ENCODE results near the gene SUPT3H. TPM values are rescaled to one million over a fixed set of nuclear protein-coding genes. Genes with fewer than 3 reads are reported as not detected.

SUPT3H gene
- total RNA-seq, 1 donor = 4.7 TPM

DNA sequence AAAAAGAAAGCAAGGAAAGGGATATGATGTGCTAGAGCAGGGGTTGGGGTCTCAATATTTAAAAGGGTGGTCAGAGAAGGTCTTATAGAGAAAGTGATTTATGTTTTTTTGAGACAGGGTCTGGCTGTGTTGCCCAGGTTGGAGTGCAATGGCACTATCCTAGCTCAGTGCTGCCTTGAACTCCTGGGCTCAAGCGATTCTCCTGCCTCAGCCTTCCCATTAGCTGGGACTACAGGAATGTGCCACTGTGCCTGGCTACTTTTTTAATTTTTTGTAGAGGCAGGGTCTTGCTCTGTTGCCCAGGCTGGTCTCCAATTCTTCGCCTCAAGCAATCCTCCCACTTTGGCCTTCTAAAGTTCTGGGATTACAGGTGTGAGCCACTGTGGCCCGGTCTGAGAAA is 557.0 kb downstream of the SUPT3H start:
- no peak for TF ChIP-seq CTCF (IDR thresholded peaks at IDR 0.05; ENCODE audit: extremely low read depth, low read depth, low read length)
- Histone ChIP-seq H2AFZ (ENCODE audit: low read length) (no peak overlapping the region), H3K27me3 (ENCODE audit: insufficient read depth, low read length) (no peaks in the 10 kb centered on the region), H3K79me2 (ENCODE audit: insufficient read depth, low read length) (no peaks in the 10 kb centered on the region), H3K36me3 (ENCODE audit: insufficient read depth, low read length) (no peaks in the 10 kb centered on the region), H3K9me3 (ENCODE audit: low read depth, low read length) (no peaks in the 10 kb centered on the region), H3K4me2 (ENCODE audit: insufficient read depth, low read length) (no peak overlapping the region), H3K4me3 (ENCODE audit: insufficient read depth, low read length) (no peak overlapping the region), H3K27ac (ENCODE audit: low read depth, low read length) (no peak overlapping the region), H4K20me1 (ENCODE audit: insufficient read depth, low read length) (no peaks in the 10 kb centered on the region), H3K4me1 (ENCODE audit: insufficient read depth, low read length) (no peaks in the 10 kb centered on the region)
- no peak for DNase-seq (ENCODE audit: insufficient read length, low spot score, missing footprints)

- H3K27me3 ChIP-seq (ENCODE audit: insufficient read depth, low read length) = no peaks in the 10 kb centered on the region
- H3K4me1 ChIP-seq (ENCODE audit: insufficient read depth, low read length) = no peaks in the 10 kb centered on the region
- H4K20me1 ChIP-seq (ENCODE audit: insufficient read depth, low read length) = no peaks in the 10 kb centered on the region
- H3K4me3 ChIP-seq (ENCODE audit: insufficient read depth, low read length) = no peak overlapping the region
- no peak overlapping the region for H3K27ac ChIP-seq (ENCODE audit: low read depth, low read length)
- H3K4me2 ChIP-seq (ENCODE audit: insufficient read depth, low read length) = no peak overlapping the region
- TF ChIP-seq CTCF (IDR thresholded peaks at IDR 0.05; ENCODE audit: extremely low read depth, low read depth, low read length) = no peak
- no peaks in the 10 kb centered on the region for H3K36me3 ChIP-seq (ENCODE audit: insufficient read depth, low read length)
- no peaks in the 10 kb centered on the region for H3K79me2 ChIP-seq (ENCODE audit: insufficient read depth, low read length)
- no peaks in the 10 kb centered on the region for H3K9me3 ChIP-seq (ENCODE audit: low read depth, low read length)
- DNase-seq (ENCODE audit: insufficient read length, low spot score, missing footprints) = no peak
- no peak overlapping the region for H2AFZ ChIP-seq (ENCODE audit: low read length)
Observed at GRCh38 chr6:44820321-44820720, 557.4 kb downstream of the SUPT3H start.

GRCh38 chr6:44811456-44811855 is 566.3 kb downstream of the SUPT3H start:
- H3K4me2 ChIP-seq (ENCODE audit: insufficient read depth, low read length) = no peak overlapping the region
- DNase-seq (ENCODE audit: insufficient read length, low spot score, missing footprints) = no peak
- H3K9me3 ChIP-seq (ENCODE audit: low read depth, low read length) = no peaks in the 10 kb centered on the region
- H2AFZ ChIP-seq (ENCODE audit: low read length) = no peak overlapping the region
- H3K4me1 ChIP-seq (ENCODE audit: insufficient read depth, low read length) = no peaks in the 10 kb centered on the region
- H3K4me3 ChIP-seq (ENCODE audit: insufficient read depth, low read length) = no peak overlapping the region
- no peaks in the 10 kb centered on the region for H3K79me2 ChIP-seq (ENCODE audit: insufficient read depth, low read length)
- H4K20me1 ChIP-seq (ENCODE audit: insufficient read depth, low read length) = no peaks in the 10 kb centered on the region
- no peaks in the 10 kb centered on the region for H3K36me3 ChIP-seq (ENCODE audit: insufficient read depth, low read length)
- H3K27ac ChIP-seq (ENCODE audit: low read depth, low read length) = no peak overlapping the region
- H3K27me3 ChIP-seq (ENCODE audit: insufficient read depth, low read length) = no peaks in the 10 kb centered on the region
- TF ChIP-seq CTCF (IDR thresholded peaks at IDR 0.05; ENCODE audit: extremely low read depth, low read depth, low read length) = no peak

GRCh38 chr6:44809258-44809657 is 568.5 kb downstream of the SUPT3H start:
- Histone ChIP-seq H2AFZ (ENCODE audit: low read length) (no peak overlapping the region), H3K4me3 (ENCODE audit: insufficient read depth, low read length) (no peak overlapping the region), H3K4me2 (ENCODE audit: insufficient read depth, low read length) (no peak overlapping the region), H3K36me3 (ENCODE audit: insufficient read depth, low read length) (no peaks in the 10 kb centered on the region), H3K27me3 (ENCODE audit: insufficient read depth, low read length) (no peaks in the 10 kb centered on the region), H3K79me2 (ENCODE audit: insufficient read depth, low read length) (no peaks in the 10 kb centered on the region), H3K4me1 (ENCODE audit: insufficient read depth, low read length) (peaks cover 4% of the 10 kb centered on the region), H3K27ac (ENCODE audit: low read depth, low read length) (no peak overlapping the region), H3K9me3 (ENCODE audit: low read depth, low read length) (no peaks in the 10 kb centered on the region), H4K20me1 (ENCODE audit: insufficient read depth, low read length) (no peaks in the 10 kb centered on the region)
- DNase-seq (ENCODE audit: insufficient read length, low spot score, missing footprints) = no peak
- no peak for TF ChIP-seq CTCF (IDR thresholded peaks at IDR 0.05; ENCODE audit: extremely low read depth, low read depth, low read length)

Measured in osteoblast (primary cell).